Measurements from ENCODE around the gene PLA2R1.

DNA sequence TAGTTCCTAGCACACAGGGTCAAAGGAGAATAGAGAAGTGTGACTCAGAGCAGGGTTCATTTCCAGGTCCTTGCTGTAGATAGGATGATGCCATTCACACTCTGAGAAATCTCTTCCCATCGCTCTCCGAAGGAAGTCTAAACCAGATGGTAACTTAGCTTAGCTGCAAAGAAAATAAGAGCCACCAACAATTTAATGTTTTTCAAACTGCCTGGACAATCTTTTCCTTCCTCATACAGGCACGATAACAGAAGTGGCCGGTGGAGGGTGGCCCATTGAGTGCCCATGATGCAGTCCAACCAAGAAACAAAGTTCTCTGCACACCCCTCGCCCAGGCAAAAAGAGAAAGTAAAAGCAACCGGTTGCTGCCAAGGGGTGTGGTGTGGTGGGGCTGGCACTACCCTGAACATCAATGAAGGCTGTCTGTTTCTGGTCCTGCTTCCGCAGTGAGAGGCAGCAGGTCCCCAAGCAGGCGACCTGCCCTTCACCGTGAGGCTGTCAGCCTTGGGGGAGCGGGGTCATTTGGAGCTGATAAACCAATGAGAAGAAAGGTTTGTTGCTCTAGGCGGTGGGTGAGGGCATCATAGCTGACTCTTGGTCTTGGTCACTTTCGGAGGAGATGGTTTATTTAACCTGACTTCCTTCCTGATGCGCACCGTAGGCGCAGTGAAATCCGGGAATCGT lies 158.8 kb downstream of the PLA2R1 start:
- TF ChIP-seq, protein P1, sequence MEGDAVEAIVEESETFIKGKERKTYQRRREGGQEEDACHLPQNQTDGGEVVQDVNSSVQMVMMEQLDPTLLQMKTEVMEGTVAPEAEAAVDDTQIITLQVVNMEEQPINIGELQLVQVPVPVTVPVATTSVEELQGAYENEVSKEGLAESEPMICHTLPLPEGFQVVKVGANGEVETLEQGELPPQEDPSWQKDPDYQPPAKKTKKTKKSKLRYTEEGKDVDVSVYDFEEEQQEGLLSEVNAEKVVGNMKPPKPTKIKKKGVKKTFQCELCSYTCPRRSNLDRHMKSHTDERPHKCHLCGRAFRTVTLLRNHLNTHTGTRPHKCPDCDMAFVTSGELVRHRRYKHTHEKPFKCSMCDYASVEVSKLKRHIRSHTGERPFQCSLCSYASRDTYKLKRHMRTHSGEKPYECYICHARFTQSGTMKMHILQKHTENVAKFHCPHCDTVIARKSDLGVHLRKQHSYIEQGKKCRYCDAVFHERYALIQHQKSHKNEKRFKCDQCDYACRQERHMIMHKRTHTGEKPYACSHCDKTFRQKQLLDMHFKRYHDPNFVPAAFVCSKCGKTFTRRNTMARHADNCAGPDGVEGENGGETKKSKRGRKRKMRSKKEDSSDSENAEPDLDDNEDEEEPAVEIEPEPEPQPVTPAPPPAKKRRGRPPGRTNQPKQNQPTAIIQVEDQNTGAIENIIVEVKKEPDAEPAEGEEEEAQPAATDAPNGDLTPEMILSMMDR (IDR thresholded peaks at IDR 0.05): no peak
- TF ChIP-seq POLR2AphosphoS5 (IDR thresholded peaks at IDR 0.05) (no peak), POLR2A (IDR thresholded peaks at IDR 0.05) (no peak), EP300 (IDR thresholded peaks at IDR 0.05) (no peak)
